ENCODE measurements around the gene POLR2L. TPM values are rescaled to one million over a fixed set of nuclear protein-coding genes. Genes with fewer than 3 reads are reported as not detected.

The POLR2L gene
- total RNA-seq, 4 donors from 2014 or later: 71.4 to 189 (median 92.3) TPM

DNA sequence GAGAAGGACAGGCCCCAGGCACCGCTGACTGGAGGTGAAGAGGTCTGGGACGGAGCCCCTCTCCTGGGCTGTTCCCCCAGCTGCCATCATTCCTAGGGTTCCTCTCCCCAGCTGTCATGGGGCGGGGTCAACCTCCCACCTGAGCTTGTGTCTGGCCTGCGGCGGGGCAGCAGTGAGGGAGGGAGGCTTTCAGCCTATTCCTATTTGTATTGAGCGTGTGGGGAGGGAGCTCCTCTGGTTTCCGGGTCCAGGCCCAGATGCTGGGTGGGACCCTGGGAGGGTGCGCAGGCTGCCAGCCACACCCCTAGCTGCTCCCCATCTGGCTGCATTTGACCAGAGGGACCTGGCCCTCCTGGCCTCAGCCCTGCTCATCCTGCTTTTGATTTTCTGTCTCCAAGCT, 14.1 kb upstream of the POLR2L start:
- intact Hi-C loops (cut with DNase I): no loop called here
- H3K27me3 ChIP-seq: no peaks in the 10 kb centered on the region

DNA sequence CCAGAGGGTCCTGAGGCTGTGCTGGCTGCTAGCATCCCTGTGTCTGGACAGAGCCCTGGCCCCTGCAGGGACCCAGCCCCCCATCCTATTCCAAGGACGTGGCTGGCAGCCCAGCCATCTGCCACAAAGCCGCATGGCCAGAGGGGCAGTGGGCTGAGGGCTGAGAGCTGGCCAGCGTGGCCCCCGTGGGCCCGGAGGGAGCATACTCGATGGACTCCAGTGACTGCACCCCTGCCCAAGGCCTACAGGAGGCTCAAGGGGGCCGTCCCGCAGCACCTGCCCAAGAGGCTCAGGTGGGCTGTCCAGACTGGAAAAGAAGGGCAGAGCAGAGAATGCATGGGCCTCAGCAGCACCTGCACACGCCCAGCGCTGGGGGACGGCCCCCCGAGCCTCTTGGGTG, 13.5 kb upstream of the POLR2L start:
- TF ChIP-seq, protein P1, sequence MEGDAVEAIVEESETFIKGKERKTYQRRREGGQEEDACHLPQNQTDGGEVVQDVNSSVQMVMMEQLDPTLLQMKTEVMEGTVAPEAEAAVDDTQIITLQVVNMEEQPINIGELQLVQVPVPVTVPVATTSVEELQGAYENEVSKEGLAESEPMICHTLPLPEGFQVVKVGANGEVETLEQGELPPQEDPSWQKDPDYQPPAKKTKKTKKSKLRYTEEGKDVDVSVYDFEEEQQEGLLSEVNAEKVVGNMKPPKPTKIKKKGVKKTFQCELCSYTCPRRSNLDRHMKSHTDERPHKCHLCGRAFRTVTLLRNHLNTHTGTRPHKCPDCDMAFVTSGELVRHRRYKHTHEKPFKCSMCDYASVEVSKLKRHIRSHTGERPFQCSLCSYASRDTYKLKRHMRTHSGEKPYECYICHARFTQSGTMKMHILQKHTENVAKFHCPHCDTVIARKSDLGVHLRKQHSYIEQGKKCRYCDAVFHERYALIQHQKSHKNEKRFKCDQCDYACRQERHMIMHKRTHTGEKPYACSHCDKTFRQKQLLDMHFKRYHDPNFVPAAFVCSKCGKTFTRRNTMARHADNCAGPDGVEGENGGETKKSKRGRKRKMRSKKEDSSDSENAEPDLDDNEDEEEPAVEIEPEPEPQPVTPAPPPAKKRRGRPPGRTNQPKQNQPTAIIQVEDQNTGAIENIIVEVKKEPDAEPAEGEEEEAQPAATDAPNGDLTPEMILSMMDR (IDR thresholded peaks at IDR 0.05): no peak
- H3K9me3 ChIP-seq: no peaks in the 10 kb centered on the region
- no peak overlapping the region for H3K4me3 ChIP-seq
- H3K27ac ChIP-seq (replicated peaks in 1 of 4): no peak overlapping the region
- H3K36me3 ChIP-seq: peaks cover 0 to 43% (median 13%) of the 10 kb centered on the region in 4 donors
- DNase-seq (ENCODE audit: extremely low spot score): no peak
- intact Hi-C loops (cut with DNase I): no loop called here
- no peaks in the 10 kb centered on the region for H3K27me3 ChIP-seq
- no CpG with 5 or more reads among the region's 12 CpGs for WGBS
- H3K4me1 ChIP-seq: peaks cover 29 to 92% (median 66%) of the 10 kb centered on the region in 4 donors

More for the DNA sequence above, 14.1 kb upstream of the POLR2L start:
- peaks cover 26 to 87% (median 61%) of the 10 kb centered on the region in 4 donors for H3K4me1 ChIP-seq
- peaks cover 0 to 41% (median 13%) of the 10 kb centered on the region in 4 donors for H3K36me3 ChIP-seq
- no peak overlapping the region for H3K4me3 ChIP-seq
- no peaks in the 10 kb centered on the region for H3K9me3 ChIP-seq
- no peak for TF ChIP-seq POLR2A (IDR thresholded peaks at IDR 0.05; ENCODE audit: low read depth)
- TF ChIP-seq, protein P1 (IDR thresholded peaks at IDR 0.05): no peak
- TF ChIP-seq POLR2AphosphoS5 (IDR thresholded peaks at IDR 0.05): no peak
- no peak for TF ChIP-seq EP300 (IDR thresholded peaks at IDR 0.05)
- no peak for DNase-seq (ENCODE audit: extremely low spot score)
- WGBS: 57% methylated on average over 4 of the region's 8 CpGs
- H3K27ac ChIP-seq (replicated peaks in 1 of 4): no peak overlapping the region

DNA sequence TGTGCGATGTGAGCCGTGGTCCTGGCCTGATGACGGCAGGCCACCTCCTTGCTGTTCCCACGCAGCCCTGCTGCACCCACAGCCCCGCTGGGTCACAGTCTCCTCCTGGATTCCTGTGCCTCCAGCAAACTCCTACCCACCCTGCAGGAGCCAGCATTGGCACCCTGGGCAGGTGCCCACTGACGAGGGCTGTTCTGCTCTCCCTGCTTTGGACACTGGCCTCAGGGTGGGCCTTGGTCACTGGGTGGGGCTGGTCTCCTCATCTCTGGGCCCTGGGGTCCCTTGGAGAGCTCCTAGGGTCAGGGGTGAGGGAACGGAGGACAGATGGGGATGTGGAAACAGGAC, 13.0 kb upstream of the POLR2L start:
- peaks cover 31 to 92% (median 68%) of the 10 kb centered on the region in 4 donors for H3K4me1 ChIP-seq
- intact Hi-C loops (cut with DNase I): no loop called here
- whole genome bisulfite sequencing: 91% methylated on average over 7 of the region's 7 CpGs

DNA sequence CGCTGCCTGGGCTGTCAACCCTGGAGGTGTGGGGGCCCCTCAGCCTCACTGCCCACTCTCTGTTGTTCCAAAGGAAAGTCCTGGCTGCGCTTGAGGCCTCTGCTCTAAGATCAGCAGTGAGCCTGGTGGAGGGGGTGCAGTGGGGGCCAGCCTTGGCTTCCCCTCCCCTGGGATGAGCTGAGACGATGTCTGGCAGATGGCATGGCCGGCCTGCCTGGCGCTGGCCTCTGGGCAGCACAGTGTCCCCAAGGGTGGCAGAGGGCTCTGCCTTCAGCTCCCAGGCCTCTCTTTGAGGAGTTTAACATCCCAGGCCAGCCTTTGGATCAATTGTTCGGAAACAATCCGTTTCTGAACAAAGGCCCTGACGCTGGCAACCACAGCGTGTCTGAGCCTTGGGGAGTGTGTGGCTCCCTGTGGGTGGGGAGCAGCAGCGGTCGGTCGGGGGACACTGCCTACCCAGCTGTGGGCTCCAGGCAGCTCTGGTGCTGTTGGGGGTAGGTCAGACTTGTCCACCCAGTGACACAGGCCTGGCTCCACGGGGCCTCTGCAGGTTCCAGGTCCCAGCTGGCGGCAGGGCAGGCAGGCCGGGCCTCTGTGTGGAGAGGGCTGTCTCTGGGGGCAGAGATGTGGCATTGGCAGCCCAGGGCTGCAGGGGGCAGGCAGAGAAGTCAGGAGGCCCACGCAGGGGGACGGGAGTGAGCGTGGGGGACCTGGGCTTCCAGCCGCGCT, 12.4 kb upstream of the POLR2L start:
- no peak overlapping the region for H3K27ac ChIP-seq (replicated peaks in 1 of 4)
- H3K4me3 ChIP-seq: no peak overlapping the region
- 88% methylated on average over 18 of the region's 20 CpGs for WGBS
- no peaks in the 10 kb centered on the region for H3K9me3 ChIP-seq
- H3K4me1 ChIP-seq: peaks cover 30 to 91% (median 68%) of the 10 kb centered on the region in 4 donors
- TF ChIP-seq EP300 (IDR thresholded peaks at IDR 0.05): no peak
- TF ChIP-seq, protein P1 (IDR thresholded peaks at IDR 0.05): no peak
- no peak for TF ChIP-seq POLR2A (IDR thresholded peaks at IDR 0.05; ENCODE audit: low read depth)
- no peak for TF ChIP-seq POLR2AphosphoS5 (IDR thresholded peaks at IDR 0.05)
- no peaks in the 10 kb centered on the region for H3K27me3 ChIP-seq
- H3K36me3 ChIP-seq: peaks cover 0 to 51% (median 13%) of the 10 kb centered on the region in 4 donors
- intact Hi-C loops (cut with DNase I): no loop called here
- DNase-seq (ENCODE audit: extremely low spot score): no peak

More for the DNA sequence above, 13.0 kb upstream of the POLR2L start:
- DNase-seq (ENCODE audit: extremely low spot score): no peak
- Histone ChIP-seq H3K9me3 (no peaks in the 10 kb centered on the region), H3K4me3 (no peak overlapping the region), H3K27me3 (no peaks in the 10 kb centered on the region), H3K27ac (replicated peaks in 1 of 4) (no peak overlapping the region), H3K36me3 (peaks cover 0 to 48% (median 14%) of the 10 kb centered on the region in 4 donors)
- TF ChIP-seq POLR2A (IDR thresholded peaks at IDR 0.05; ENCODE audit: low read depth) (no peak), POLR2AphosphoS5 (IDR thresholded peaks at IDR 0.05) (no peak), EP300 (IDR thresholded peaks at IDR 0.05) (no peak)
- TF ChIP-seq, protein P1 (IDR thresholded peaks at IDR 0.05): no peak
